ENCODE data around the gene ZNF518A. TPM values are rescaled to one million over a fixed set of nuclear protein-coding genes. Genes with fewer than 3 reads are reported as not detected.

Gene ZNF518A
- total and polyA plus RNA-seq, 9 of the 15 experiments (the other 6 are each of a cell fraction or from before 2014, with no cell fraction given), result 6.3 to 30.0 (median 17.4) TPM

DNA sequence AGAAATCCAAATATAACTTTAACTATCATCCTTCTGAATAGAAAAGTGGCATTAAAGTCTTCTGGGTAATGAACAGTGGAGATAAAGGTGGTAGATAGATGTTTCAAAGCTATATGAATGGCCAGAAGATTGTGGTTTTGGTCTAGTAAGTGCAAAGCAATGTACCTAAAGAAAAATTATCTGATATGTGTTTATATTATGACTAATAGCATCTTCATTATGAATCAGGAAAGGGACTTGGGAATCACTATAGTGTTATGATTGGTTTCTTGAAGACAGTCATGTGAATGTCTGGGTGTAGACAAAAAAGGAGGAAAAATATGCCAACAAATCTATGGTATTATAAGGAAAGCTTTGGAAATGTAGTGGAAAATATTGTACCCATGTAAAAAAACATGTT is 3.0 kb downstream of the ZNF518A start (continued):
- TF ChIP-seq, protein P1, sequence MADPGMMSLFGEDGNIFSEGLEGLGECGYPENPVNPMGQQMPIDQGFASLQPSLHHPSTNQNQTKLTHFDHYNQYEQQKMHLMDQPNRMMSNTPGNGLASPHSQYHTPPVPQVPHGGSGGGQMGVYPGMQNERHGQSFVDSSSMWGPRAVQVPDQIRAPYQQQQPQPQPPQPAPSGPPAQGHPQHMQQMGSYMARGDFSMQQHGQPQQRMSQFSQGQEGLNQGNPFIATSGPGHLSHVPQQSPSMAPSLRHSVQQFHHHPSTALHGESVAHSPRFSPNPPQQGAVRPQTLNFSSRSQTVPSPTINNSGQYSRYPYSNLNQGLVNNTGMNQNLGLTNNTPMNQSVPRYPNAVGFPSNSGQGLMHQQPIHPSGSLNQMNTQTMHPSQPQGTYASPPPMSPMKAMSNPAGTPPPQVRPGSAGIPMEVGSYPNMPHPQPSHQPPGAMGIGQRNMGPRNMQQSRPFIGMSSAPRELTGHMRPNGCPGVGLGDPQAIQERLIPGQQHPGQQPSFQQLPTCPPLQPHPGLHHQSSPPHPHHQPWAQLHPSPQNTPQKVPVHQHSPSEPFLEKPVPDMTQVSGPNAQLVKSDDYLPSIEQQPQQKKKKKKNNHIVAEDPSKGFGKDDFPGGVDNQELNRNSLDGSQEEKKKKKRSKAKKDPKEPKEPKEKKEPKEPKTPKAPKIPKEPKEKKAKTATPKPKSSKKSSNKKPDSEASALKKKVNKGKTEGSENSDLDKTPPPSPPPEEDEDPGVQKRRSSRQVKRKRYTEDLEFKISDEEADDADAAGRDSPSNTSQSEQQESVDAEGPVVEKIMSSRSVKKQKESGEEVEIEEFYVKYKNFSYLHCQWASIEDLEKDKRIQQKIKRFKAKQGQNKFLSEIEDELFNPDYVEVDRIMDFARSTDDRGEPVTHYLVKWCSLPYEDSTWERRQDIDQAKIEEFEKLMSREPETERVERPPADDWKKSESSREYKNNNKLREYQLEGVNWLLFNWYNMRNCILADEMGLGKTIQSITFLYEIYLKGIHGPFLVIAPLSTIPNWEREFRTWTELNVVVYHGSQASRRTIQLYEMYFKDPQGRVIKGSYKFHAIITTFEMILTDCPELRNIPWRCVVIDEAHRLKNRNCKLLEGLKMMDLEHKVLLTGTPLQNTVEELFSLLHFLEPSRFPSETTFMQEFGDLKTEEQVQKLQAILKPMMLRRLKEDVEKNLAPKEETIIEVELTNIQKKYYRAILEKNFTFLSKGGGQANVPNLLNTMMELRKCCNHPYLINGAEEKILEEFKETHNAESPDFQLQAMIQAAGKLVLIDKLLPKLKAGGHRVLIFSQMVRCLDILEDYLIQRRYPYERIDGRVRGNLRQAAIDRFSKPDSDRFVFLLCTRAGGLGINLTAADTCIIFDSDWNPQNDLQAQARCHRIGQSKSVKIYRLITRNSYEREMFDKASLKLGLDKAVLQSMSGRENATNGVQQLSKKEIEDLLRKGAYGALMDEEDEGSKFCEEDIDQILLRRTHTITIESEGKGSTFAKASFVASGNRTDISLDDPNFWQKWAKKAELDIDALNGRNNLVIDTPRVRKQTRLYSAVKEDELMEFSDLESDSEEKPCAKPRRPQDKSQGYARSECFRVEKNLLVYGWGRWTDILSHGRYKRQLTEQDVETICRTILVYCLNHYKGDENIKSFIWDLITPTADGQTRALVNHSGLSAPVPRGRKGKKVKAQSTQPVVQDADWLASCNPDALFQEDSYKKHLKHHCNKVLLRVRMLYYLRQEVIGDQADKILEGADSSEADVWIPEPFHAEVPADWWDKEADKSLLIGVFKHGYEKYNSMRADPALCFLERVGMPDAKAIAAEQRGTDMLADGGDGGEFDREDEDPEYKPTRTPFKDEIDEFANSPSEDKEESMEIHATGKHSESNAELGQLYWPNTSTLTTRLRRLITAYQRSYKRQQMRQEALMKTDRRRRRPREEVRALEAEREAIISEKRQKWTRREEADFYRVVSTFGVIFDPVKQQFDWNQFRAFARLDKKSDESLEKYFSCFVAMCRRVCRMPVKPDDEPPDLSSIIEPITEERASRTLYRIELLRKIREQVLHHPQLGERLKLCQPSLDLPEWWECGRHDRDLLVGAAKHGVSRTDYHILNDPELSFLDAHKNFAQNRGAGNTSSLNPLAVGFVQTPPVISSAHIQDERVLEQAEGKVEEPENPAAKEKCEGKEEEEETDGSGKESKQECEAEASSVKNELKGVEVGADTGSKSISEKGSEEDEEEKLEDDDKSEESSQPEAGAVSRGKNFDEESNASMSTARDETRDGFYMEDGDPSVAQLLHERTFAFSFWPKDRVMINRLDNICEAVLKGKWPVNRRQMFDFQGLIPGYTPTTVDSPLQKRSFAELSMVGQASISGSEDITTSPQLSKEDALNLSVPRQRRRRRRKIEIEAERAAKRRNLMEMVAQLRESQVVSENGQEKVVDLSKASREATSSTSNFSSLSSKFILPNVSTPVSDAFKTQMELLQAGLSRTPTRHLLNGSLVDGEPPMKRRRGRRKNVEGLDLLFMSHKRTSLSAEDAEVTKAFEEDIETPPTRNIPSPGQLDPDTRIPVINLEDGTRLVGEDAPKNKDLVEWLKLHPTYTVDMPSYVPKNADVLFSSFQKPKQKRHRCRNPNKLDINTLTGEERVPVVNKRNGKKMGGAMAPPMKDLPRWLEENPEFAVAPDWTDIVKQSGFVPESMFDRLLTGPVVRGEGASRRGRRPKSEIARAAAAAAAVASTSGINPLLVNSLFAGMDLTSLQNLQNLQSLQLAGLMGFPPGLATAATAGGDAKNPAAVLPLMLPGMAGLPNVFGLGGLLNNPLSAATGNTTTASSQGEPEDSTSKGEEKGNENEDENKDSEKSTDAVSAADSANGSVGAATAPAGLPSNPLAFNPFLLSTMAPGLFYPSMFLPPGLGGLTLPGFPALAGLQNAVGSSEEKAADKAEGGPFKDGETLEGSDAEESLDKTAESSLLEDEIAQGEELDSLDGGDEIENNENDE (IDR thresholded peaks at IDR 0.05; ENCODE audit: low read depth, low read length), result no peak
- TF ChIP-seq PHB (CRISPR knock-in tag; IDR thresholded peaks at IDR 0.05) (no peak), POLR2AphosphoS2 (IDR thresholded peaks at IDR 0.05; ENCODE audit: low read length) (no peak)
- TF ChIP-seq, protein P2, sequence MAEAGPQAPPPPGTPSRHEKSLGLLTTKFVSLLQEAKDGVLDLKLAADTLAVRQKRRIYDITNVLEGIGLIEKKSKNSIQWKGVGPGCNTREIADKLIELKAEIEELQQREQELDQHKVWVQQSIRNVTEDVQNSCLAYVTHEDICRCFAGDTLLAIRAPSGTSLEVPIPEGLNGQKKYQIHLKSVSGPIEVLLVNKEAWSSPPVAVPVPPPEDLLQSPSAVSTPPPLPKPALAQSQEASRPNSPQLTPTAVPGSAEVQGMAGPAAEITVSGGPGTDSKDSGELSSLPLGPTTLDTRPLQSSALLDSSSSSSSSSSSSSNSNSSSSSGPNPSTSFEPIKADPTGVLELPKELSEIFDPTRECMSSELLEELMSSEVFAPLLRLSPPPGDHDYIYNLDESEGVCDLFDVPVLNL (CRISPR knock-in tag; IDR thresholded peaks at IDR 0.05; ENCODE audit: low read depth), result no peak
- TF ChIP-seq, protein P3, sequence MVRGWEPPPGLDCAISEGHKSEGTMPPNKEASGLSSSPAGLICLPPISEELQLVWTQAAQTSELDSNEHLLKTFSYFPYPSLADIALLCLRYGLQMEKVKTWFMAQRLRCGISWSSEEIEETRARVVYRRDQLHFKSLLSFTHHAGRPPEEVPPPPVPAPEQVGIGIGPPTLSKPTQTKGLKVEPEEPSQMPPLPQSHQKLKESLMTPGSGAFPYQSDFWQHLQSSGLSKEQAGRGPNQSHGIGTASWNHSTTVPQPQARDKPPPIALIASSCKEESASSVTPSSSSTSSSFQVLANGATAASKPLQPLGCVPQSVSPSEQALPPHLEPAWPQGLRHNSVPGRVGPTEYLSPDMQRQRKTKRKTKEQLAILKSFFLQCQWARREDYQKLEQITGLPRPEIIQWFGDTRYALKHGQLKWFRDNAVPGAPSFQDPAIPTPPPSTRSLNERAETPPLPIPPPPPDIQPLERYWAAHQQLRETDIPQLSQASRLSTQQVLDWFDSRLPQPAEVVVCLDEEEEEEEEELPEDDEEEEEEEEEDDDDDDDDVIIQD (CRISPR knock-in tag; IDR thresholded peaks at IDR 0.05), result no peak
